ENCODE measurements around the gene LMAN2L.

The LMAN2L gene

DNA sequence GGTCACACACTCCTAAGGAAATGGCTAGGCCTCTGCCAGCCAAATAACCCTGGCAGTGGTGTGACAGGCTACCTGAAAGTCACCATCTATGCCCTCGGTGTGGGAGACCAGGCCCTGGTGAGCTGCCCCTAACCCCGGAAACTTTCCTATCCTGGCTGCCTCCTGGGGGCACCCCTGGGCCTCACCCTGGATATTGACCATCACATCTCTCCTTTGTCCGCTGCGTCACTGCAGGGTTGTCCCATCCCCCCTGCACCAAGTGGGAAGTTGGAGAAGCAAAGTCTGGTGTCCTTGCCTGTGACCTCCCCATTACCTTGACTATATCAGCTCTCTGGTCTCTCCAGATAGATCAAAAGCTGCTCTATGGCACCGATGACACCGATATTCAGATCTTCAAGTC is 78.5 kb downstream of the LMAN2L start:
- DNase-seq: no peak

DNA sequence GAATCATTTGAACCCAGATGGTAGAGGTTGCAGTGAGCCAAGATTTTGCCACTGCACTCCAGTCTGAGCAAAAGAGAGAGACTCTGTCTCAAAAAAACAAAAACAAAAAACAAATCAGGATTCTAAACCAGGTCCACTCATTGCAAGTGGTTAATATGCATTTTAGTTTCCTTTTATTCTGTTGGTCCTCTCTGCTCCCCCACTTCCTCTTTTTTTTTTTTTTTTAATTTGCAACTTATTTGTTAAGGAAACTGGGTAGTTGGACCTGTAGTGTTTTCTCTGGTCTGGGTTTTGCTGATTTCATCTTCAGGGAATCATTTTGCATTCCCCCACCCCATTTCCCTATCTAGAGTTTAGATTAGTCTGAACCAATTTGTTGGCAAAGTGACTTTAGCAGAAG is 83.3 kb downstream of the LMAN2L start:
- no peak for DNase-seq

Measured in nucleus accumbens (tissue), 56 donors.